Measurements from ENCODE around the gene UNC13B.
A peak's percentile ranks its signal among the peaks of the same experiment; 100 is the strongest.
"Not testable (repeated sequence)": the region's sequence is repeated elsewhere in the genome, so short reads cannot be mapped to it uniquely, and the experiment has no call there.

Gene UNC13B

DNA sequence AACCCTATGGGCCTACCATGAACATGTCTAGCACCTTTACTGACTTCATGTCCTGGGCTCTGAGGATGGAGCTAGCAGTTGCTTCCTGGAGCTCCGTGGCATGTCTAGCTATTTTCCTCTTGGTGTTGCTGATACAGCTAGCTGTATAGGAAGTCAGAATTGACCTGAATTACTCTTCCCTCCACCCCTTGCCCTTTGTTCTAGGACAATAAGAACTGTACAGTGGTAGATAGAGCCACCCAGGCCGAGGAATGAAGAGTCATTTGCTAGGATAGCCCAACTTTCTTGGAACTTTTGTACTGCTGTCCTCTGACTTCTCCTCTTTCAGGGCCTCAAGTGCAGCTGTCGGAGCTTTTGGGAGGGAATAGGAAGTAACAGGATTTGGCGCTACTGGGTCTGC, 218.2 kb downstream of the UNC13B start:
- no peak for DNase-seq (ENCODE audit: low spot score)

DNA sequence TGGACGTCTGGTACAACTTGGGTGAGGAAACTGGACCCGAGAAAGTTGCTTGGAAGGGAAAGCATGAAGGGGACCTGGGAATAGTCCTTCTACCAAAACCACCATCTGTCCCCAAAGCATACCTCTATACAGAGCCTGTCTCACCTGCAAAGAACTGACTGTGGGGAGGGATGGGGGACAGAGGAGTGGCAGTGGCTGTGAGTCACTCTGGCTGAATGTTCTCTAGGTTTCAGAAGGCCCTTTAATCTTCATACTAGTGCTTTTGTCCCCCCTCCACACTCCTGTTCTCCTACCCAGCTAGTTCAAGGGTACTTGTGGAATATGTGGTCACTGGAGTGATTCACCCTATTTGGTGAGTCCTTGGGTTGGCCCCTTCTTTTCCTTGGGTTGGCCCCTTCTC, 218.8 kb downstream of the UNC13B start:
- no peak for DNase-seq (ENCODE audit: low spot score)

DNA sequence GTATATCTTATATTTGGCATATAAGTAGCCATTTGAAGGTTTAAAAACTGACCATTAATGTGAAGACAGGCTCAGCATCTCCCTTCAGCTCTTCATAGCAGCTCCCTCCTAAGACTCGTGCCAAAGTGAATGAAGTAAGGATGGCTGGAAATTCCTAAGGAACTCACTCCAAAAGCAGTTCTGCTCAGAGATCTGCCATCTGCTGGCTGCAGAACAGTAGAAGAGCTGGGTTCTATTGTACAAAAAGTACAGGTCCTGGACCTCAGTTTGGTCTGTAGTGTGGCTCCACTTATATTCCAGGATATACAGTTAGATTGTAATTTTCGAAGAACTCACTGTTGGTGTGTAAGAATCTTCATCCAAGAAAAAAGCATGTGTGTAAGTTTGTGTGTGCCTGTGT, 223.2 kb downstream of the UNC13B start:
- DNase-seq (ENCODE audit: low spot score): peak; percentile 34

DNA sequence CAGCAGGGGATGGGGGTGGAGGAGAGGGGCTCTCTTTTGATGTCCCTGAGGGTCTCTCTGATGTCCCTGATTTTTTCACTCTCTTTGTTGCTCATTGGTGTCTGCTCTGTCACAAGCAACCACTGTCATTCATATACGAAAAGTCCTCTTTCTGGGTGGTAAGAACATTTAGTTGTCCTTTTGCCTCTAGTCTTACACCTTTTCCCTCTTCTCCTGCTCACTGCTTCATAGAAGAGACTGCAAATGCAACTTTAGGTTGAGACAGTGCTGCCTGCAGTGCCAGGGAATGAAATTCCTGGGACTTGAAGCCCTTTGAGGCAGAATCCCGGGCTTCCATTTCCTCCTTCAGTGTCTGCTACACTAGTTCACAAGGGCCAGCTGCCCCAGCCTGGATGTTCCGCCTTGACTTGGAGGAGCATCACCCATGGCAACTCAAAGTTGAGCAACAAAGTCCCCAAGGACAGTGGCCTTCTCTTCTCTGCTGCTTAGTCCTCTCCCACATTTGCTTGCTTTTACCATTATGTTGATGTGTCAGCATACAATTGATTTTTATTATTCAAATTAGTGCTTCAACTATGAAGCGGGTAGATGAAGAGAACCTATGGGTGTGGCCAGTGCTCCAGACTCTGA, 233.4 kb downstream of the UNC13B start:
- no peak for DNase-seq (ENCODE audit: low spot score)

DNA sequence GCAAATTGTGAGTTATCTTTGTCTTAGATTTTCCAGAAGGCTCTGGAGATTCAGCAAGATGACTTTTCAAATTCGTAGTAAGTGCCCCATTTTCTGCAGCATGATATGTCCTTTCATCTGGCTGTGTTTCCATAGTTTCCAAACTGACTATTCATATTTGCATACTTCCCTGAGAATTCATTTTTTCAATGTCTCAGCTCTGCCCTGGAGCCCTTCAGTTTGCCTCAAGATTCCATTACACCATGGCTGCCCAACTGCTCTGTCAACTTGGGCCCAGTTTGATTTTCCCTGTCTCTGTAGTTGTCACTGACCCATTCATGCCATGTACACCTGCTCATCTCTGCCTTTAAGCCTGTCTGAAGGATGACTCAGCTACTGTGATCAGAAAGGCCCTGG, 233.9 kb downstream of the UNC13B start:
- DNase-seq (ENCODE audit: low spot score): no peak

DNA sequence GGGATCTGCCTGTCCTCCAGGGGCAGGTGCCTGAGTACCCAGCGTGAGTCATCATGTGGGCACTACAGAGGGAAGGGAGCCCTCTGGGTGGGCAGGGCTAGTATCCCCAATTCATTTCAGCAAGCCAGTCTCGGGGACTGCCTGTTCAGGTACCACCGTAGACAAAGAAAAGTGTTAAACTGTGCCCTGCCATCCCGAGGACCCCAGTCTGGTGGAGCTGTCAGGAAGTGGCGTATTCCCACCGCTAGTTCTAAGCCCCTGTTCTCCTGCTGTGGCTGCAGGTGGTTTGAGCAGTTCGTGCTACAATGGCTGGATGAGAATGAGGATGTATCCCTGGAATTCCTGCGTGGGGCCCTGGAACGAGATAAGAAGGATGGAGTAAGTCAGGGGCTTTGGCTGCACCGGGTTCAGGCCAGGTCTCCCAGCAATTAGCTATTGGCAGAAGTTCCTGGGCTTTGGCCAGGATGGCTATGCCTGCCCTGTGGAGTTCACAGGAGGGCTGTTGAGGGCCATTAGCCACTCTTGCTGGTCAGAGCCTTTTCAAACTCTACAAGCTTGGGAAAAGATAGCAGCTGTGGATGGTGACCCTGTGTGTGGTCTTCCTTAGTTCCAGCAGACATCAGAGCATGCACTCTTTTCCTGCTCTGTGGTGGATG, 234.9 kb downstream of the UNC13B start:
- no peak for DNase-seq (ENCODE audit: low spot score)

DNA sequence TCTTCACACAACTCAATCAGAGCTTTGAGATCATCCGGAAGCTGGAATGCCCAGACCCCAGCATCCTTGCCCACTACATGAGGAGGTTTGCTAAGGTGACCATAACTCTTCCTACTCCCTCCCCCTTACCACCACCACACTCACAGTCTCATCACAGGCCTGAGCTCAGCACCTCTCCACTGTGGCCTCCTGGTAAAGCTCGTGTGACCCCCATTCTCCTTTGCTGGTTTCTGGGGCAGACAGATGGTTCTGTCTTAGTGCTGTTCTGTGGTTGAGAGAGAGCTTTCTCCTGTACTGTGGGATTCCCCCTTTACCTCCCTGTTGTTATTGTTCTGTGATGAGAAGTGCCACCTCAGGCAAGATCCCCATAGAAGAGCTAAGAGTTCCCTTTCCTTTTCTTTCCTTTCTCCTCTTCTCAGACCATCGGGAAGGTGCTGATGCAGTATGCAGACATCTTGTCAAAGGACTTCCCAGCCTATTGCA, 235.4 kb downstream of the UNC13B start:
- DNase-seq (ENCODE audit: low spot score): no peak

DNA sequence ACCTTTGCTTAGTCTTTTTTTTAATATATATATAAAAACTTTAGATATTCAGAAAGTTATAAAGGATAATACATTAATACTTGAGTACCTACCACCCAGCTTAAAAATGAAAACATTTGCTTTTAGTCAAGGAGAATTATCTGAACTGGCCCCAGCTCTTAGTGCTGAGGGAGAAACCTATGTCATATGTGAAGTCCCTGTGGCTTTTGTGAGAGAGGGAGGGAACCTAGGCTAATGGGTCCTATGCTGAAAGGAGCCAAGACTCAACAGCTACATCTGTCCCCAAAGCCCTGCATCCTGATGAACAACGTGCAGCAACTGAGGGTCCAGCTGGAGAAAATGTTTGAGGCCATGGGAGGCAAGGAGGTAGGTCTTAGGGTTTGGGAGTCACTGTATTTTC, 236.1 kb downstream of the UNC13B start:
- no peak for DNase-seq (ENCODE audit: low spot score)

DNA sequence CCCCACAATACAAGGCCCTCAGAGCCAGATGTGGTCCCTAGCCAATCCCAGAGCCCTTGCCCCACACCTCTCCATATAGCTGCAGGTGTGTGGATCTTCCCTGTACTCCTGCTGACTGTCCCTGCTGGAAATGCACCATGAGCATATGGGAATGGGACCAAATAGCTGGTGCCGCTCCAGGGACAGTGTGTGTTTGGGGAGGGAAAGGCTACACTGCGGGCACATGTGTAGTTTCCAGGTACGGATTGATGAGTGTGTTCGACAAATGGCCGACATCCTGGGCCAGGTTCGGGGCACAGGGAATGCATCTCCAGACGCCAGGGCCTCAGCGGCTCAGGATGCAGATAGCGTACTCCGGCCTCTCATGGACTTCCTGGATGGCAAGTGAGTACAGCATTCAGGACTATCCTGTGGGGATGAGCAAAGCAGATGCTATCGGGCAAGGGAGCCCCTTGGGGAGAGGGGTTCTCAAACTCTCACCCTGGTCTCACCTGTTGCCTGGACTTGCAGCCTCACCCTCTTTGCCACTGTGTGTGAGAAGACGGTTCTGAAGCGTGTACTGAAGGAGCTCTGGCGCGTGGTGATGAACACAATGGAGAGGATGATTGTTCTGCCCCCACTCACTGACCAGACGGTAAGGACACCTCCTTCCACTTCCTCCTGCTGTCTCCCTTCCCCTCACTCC, 237.0 kb downstream of the UNC13B start:
- no peak for DNase-seq (ENCODE audit: low spot score)

DNA sequence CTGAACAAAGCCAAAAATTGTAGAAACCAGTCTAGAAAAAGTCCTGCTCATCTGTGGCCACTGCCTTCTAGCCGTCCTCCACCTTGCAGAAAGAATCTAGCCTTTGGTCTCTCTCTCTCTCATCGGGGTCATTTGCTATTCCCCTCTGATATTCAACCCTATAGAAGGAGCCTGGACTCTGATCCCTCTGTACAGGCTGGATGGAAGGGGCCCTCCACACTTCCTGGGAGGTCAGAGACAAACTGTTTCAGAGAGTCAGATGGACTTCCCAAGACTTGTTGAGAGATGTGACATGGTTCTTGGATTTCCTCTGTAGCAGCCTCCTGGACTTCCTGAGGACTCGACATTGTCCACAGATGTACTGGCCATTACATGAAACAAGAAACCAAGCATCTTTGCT, 243.1 kb downstream of the UNC13B start:
- DNase-seq (ENCODE audit: low spot score): no peak

DNA sequence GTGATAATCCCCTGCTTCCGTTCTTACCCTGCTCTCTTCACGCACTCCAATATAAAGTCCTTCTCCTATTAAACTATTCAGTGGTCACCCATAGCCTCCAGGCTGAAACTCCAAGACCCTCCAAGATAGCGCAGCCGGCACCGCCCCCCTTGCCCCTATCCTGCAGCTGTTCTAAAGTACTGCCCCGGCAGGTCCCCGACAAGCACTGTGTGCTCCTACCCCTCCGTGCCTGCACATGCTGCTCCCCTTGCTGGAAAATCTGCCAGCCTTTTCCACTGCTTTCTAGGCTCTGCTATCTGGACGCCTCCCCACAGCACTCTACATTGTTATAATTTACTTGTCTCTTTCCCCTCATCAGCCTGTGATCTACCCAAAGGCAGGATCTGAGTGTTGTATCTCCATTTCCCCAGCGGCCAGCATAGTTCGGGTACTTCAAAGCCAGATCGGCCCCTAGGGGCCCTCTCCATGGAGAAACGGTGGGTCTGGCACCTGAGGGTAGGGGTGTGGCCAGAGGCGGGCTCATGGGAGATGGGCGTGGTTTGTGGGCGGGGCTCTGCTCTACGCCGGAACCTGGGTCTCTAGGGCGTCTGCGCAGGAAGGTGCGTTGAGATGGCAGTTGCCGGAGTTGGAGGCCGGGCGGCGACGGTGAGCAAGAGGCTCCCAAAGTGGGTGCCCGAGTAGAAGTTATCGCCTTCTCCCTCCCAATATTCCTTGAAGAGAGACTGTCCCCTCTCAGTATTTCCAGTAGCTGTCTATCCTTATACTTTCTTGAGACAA, 244.6 kb downstream of the UNC13B start:
- DNase-seq (ENCODE audit: low spot score): peak; percentile 92

DNA sequence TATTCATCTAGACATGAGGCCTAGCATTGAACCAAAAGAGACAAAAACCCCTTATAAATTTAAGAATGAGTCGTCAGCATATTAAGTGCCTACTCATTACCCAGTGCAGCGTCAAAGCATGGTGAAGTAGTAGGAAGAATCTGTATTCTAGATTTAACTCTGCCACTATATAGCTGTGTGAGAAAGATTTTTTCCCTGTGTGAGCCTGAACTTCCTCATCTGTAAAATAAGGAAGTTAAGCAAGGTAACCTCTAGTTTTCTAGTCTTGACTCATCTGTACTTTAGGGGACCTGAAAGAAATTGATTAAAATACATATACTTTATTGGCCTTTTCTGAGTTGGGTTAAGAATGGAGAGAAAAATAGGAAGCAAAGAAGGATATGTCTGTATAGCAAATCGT, 246.0 kb downstream of the UNC13B start:
- DNase-seq (ENCODE audit: low spot score): no peak

DNA sequence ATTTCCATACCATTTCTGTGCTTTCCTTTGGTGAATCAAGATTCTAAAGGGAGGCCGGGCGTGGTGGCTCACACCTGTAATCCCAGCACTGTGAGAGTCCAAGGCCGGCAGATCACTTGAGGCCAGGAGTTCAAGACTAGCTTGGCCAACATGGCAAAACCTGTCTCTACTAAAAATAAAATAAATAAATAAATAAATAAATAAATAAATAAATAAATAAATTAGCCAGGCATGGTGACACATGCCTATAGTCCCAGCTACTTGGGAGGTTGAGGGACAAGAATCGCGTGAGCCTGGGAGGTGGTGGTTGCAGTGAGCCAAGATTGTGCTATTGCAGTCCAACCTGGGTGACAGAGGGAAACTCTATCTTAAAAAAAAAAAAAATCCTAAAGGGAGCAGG, 247.6 kb downstream of the UNC13B start:
- not testable (repeated sequence) for DNase-seq (ENCODE audit: low spot score)

DNA sequence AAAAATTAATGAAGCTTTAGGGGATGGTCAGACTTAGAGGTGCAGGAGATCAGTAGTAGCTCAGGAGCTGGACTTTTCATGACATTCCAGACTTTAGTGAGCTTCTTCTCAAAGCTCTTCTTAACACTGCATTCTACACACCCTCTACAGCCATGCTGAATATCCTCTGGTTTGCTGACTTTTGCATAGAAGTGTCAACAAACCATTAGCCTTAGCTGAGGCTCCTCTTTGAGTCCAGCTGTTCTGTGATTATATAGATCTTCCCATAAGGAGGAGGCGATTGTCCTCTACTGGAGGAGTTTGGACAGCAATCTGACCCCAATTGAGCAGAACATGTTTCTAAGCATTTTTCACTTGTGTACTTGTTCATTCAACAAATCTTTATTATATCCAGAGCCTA, 253.1 kb downstream of the UNC13B start:
- DNase-seq (ENCODE audit: low spot score): no peak

DNA sequence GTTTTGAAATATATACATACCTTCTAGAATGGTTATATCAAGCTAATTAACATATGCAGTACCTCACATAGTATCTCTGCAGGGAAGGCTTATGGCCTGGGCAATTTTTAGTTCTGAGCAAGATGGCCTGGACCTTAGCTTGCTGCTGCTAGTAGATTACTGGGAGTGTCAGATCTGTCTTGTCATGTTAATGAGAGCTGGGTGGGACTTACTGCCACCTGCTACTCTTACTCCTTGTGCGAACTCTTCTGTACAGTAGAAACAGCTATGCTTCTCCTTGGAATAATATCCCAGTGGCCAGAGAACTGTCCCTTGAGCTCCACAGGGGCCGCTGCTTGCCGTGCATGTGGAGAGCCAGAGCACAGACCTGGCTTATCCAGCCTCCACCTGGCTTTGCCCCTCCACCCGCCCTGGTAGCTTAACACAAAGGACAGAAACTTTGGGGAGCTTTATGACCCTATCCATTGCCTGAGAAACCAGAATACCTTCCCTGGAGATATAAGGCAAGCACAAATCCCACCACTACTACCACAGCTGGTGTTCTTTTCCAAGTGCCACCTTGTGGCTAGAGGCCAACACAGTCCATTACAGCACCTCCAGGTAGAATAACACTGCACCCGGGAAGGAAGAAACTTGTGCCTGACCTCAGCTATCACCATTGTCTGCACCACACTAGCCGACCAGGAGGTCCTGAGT, 253.7 kb downstream of the UNC13B start:
- DNase-seq (ENCODE audit: low spot score): peak; percentile 35

DNA sequence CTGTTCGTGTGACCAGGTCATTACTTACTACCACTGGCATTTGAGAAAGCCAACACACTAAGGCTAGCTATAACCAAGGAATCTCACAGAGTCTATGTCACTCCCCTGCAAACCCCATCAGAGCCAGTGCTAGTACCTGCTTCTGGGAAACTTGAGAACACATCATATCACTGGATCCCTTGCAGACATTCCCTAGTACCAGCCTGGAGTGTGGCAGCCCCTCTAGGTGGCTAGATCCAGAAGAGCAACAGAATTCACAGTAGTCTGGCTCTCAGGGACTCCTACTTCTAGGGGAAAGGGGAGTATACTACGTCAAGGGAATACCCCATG, 254.3 kb downstream of the UNC13B start:
- no peak for DNase-seq (ENCODE audit: low spot score)

DNA sequence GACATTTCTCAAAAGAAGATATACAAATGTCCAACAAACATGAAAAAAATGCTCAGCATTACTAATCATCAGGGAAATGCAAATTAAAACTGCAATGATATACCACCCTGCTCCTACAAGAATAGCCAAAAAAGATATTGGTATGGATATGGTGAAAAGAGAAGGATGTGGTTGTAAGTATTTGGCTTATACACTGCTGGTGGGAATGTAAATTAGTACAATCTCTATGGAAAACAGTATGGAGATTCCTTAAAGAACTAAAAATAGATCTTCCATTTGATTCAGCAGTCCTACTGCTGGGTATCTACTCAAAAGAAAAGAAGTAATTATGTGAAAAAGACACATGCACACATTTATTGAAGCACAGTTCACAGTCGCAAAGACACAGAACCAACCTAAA, 260.5 kb downstream of the UNC13B start:
- DNase-seq (ENCODE audit: low spot score): no peak

DNA sequence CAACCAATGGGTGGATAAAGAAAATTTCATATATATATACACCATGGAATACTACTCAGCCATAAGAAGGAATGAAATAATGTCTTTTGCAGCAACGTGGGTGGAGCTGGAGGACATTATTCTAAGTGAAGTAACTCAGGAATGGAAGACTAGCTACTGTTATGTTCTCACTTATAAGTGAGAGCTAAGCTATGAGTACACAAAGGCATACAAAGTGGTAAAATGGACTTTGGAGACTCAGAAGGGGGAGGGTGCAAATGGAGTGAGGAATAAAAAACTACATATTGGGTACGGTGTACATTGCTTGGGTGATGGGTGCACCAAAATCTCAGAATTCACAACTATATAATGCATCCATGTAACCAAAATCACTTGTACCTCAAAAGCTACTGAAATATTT, 260.9 kb downstream of the UNC13B start:
- DNase-seq (ENCODE audit: low spot score): no peak

DNA sequence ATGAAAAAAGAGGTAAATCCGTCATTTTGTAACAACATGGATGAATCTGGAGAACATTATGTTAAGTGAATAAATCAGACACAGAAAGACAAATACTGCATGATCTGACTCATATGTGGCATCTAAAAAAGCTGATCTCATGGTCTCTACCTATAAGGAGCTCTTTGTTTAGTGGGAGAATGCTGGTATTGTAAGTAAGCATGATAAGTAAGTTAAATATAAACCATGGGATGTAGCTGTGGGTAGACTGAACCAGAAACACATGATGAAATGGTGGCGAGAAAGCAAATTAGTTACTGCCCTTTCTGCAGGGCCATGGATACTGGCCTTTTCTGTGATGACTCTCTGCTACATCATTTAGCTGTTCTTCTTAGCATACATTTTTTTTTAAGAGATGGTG, 261.7 kb downstream of the UNC13B start:
- no peak for DNase-seq (ENCODE audit: low spot score)

DNA sequence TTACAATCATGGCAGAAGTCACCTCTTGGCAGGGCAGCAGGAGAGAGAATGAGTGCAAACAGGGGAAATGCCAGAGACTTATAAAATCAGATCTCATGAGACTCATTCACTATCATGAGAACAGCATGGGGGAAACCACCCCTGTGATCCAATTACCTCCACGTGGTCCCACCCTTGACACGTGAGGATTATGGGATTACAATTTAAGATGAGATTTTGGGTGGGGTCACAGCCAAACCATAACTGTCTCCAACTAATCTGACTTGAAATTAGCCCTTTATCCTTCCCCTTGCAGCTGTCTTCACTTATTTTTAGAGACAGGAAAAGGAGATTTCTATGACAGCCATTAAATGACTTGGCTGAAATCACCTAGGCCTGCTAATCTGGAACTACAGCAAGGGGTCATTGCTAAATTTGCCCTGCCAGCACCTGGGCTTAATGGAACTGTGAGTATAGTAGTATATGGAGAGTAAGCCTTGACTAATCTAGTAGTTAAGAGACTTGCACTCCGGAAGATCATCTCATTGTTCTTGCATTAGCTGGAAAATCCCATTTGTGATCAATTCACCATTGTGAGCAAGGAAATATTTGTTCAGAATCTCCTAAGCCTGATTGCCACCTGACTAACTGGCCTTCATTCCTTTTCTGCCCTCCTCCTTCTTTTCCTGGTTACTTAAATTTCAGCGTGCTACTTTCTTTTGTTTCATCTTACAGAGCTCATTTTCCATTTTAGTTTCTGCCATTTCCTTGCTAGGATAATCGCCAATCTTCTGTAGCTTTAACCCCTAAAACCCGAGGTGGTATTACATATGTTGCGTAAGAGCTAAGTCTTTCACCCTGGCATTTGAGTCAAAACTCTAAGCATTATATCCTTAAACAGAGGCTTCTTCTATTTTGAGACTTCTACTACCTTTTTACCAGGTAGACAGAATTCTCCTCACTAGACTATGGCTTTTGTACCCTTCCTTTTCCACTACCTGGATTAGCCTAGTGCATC, 262.8 kb downstream of the UNC13B start:
- DNase-seq (ENCODE audit: low spot score): no peak

DNA sequence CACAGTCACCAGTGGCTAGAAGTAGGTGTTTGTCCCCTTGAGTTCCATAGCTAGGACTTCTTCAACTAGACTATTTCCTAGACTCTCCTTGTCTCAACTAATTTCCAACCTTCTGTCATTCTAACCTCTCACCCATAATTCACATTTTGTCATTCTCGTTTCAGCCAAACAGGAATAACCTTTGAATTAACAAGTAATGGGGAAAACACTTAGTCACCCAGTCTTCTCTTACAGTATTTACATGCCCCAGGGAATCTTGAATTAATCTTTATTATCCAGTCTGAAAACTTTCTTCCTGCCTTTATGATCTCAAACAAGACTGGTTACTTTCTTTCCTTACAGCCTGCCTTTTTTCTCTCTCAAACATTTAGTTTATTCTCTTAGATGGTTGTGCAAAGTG, 264.8 kb downstream of the UNC13B start:
- no peak for DNase-seq (ENCODE audit: low spot score)
